ENCODE results near the gene MRLN.
A peak's percentile ranks its signal among the peaks of the same experiment; 100 is the strongest.
"Not testable (repeated sequence)": the region's sequence is repeated elsewhere in the genome, so short reads cannot be mapped to it uniquely, and the experiment has no call there.

MRLN gene

DNA sequence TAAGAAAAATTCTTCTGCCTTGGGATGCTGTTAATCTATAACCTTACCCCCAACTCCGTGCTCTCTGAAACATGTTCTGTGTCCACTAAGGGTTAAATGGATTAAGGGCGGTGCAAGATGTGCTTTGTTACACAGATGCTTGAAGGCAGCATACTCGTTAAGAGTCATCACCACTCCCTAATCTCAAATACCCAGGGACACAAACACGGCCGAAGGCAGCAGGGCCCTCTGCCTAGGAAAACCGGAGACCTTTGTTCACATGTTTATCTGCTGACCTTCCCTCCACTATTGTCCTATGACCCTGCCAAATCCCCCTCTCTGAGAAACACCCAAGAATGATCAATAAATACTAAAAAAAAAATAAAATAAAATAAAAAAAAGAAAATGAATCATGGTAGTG is 8.5 kb downstream of the MRLN start:
- DNase-seq: not testable (repeated sequence)

GRCh38 chr10:59744156-59744555 is 9.1 kb downstream of the MRLN start:
- not testable (repeated sequence) for DNase-seq

DNA sequence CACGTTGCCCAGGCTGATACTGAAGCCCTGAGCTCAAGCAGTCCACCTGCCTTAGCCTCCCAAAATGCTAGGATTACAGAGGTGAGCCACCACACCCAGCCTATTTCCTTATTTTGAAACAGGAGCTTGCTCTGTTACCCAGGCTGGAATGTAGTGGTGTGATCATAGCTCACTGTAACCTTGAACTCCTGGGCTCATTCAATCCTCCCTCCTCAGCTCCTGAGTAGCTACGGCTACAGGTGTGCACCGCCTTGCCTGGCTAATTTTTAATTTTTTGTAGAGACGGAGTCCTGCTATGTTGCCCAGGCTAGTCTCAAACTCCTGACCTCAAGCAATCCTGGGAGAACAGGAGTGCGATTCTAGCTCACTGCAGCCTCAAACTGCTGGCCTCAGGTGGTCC is 11.7 kb downstream of the MRLN start:
- DNase-seq: no peak

GRCh38 chr10:59741048-59741447 is 12.2 kb downstream of the MRLN start:
- DNase-seq: no peak

DNA sequence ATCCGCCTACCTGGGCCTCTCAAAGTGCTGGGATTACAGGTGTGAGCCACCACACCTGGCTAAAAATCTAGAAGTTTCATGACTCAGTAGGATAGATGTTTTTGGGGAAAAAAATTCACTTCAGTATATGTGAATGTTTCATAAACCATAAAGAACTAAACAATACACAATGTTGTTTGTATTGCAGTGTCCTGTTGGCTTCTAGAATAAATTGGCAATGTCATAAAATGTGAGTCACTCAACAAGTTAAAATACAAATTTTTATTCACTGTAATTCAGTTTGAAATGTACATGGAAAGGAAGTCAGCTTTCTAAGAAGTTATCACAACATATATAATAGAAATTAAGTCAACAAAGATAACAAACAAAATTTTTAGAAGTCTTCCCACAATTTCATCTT is 16.5 kb downstream of the MRLN start:
- no peak for DNase-seq

GRCh38 chr10:59735296-59735695 is 18.0 kb downstream of the MRLN start:
- DNase-seq: no peak

GRCh38 chr10:59734014-59734462 is 19.2 kb downstream of the MRLN start:
- no peak for DNase-seq

GRCh38 chr10:59733321-59734013 is 19.8 kb downstream of the MRLN start:
- not testable (repeated sequence) for DNase-seq

DNA sequence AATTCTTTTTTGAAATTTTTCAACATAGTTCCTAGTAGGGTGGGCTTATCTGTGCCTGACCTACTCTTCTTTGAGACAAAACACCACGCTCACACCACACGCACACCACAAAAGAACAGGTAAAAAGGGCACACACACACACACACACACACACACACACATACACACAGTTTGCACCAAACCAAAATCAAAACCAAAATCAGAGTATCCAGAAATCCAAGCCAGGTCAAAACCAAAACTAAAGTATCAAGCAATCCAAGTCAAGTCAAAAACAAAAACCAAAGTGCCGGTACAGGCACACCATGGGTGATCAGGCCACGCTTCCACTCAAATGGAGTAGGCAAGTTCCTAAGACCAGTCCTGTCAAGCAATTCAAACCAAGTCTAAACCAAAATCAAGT is 20.4 kb downstream of the MRLN start:
- not testable (repeated sequence) for DNase-seq

DNA sequence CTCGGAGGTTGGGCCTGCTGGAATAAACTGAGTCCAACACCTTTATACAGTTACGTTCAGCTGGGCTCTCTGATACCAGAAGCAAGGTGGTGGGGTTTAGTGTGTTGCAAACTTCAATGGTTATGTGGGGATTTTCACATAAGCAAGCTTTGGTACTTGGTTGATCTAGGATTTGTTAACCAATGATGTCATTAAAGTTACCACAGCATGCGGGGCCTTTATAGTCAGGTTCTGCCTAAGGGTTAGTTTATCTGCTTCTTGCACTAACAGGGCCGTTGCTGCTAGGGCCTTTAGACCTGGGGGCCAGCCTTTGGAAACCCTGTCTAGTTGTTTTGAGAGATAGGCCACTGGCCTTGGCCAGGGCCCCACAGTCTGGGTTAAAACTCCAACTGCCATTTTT is 24.1 kb downstream of the MRLN start:
- not testable (repeated sequence) for DNase-seq

- no peak for DNase-seq
Observed at GRCh38 chr10:59724098-59724938, 28.9 kb downstream of the MRLN start.

DNA sequence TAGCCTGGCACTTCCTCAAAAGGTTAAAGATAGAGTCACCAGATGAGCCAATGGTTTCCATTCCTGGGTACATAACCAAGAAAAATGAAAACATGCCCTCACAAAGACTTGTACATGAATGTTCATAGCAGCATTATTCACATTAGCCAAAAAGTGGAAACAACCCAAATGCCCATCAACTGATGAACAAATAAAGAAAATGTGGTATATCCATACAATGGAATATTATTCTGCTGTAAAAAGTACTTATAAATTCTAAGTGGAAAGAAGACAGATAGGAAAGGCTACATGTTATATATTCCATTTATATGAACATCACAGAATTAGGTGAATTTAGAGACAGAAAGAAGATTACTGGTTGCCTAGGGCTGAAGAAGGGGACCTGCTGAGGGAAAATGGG is 32.9 kb downstream of the MRLN start:
- DNase-seq: no peak

DNA sequence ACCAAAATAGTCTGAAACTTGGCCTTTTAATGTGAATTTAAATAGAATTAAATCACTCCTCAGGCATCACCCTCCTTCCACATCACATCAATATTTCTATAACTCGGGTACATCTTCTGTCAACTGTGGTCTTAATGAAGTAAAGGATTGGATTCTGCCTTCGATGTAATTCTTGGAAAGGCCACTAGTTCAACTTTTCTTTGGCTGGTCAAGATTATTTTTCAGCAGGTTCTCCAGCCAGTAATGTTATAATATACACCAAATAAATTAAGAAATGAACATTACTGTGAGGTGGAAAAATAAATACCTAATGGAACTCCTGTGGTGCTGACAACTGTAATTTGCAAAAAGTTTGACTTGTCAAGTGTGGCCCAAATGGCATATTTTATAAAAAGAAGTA is 33.9 kb downstream of the MRLN start:
- DNase-seq: no peak

- DNase-seq: no peak
Observed at GRCh38 chr10:59718257-59718656, 35.0 kb downstream of the MRLN start.

- DNase-seq: no peak
Observed at GRCh38 chr10:59713196-59713821, 39.9 kb downstream of the MRLN start.

GRCh38 chr10:59711871-59712494 is 41.3 kb downstream of the MRLN start:
- no peak for DNase-seq

- DNase-seq: peak; percentile 32
Observed at GRCh38 chr10:59709395-59710125, 43.7 kb downstream of the MRLN start, which contains the start of gene SLC16A9. Gene SLC16A9, minus strand, starts transcription at chr10:59709850. Its CDS starts 25,559 bp downstream, at chr10:59684291.

- no peak for DNase-seq
Observed at GRCh38 chr10:59708816-59709394, 44.4 kb downstream of the MRLN start.

- DNase-seq: no peak
Observed at GRCh38 chr10:59706851-59707797, 46.1 kb downstream of the MRLN start.

DNA sequence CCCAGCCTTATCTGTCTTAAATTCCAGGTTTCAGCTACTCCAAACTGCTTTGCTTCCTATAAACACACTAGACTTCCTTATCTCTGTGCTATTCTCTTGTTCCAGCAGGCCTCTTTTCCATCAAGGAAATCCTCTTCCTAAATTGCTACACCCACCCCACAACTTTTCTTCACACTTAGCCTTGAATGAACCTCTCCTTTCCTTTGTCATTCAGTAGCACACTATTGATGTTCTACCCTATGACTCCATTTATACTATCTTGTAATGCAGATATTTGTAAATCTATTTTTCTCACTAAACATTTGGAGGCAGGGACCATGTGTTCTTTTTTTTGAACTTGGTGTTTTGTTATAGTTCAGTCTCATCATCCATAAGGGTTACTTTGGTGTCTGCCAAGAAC is 47.3 kb downstream of the MRLN start:
- DNase-seq: no peak

- DNase-seq: no peak
Observed at GRCh38 chr10:59704630-59705029, 48.6 kb downstream of the MRLN start.

Data from activated naive CD4-positive, alpha-beta T cell treated with Interleukin-2 at 50 U/mL for 16 hours (primary cell).